GM18520 (cell line): ENCODE results near the gene RNF144B.
"Not testable (repeated sequence)": the region's sequence is repeated elsewhere in the genome, so short reads cannot be mapped to it uniquely, and the experiment has no call there.

Experiments
- ATAC-seq: cut with Tn5 transposase; IDR thresholded peaks from one replicate; pipeline ENCODE4 v1.9.1; 2021; ENCODE audit not compliant: unreplicated experiment

Gene RNF144B

DNA sequence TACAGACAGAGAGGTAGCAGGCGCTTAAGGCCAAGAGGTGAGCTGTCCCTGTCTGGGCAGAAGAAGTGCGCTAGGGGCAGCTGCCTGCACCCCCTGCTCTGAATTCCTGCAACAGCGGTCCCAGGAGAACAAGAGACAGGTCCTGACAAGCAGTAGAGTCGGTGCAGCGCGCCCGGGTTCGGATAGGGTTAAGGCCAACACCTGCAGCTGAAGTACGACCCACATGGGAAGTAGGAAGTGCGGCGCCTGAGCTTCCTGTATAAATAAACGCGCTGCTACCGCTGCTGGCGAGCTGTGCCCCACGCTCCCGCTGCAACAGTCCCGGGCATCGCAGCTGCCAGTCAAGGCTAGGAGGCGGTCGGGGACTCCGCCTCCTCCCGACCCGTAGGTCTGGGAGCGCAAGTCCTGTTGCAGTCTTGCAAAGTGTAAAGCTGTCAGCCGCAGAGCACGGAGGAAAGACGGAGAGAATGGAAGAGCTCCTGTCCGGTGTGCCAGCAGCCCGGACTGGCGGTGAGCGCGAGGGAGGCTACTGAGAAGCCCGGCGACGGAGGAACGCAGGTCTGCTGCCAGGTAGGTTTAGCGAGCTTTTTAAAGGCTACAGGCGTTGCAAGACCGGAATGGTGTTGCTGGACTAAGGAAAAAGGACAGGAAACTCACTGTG, at the start of gene RNF144B:
TSS of gene RNF144B (plus strand) at position 290 of the 661 bp plus-strand sequence. CDS start 12,185 bp downstream, outside the sequence.
- peak; percentile 70 for ATAC-seq

DNA sequence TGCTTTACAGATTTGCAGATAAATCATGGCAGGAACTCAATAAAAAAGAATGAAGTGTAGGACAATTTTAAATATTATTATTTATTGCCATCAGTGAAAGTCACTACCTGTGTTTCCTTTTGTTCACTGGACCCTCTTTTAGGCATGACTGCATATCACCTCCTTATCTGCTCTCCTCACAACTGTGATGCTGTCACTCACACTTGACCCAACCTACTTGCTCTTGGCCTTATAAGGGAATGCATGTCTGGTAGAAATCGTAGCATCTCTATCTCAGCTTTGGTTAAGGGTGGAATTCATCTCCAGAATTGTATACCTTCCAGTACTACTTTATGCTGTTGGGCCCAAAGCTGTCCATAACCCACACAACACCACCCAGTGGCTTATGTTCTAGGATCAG, 47.6 kb upstream of the RNF144B start:
- ATAC-seq: no peak

DNA sequence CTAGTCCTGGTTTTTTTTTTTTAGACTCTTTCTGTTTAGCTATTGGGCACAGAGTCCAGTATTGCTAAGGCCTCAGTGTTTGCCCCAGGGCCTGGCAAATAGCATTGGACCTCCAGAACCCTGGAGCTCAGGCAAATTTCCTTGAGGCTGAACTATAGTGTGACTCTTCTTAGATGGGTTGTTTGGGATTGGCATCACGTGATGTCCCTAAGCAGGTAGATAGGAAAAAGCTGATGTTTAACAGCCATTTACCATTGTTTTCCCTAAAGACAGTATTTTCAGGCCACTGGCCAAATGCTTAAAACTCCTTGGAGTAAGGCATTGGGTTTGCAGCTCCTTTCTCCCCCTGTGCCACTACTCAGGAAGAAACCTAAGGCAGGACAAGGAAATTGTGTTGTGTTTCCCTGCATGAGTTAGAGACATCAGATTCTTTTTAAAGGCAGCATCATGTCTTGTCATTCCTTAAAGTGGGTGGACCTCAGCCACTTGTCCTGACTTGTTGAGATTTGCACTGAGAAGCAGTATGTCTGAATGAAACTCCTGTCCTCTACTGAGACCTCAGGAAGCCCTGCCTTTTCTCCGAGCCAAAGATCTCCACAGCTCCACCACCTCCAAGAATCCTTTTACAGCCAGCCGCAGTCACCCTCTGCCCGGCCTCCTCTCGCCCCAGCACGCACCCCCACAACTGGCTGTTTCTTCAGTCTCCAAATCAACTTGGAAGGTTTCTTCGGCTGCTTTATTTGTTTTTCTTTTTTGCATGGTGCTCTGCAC, 46.2 kb upstream of the RNF144B start:
- ATAC-seq: no peak

DNA sequence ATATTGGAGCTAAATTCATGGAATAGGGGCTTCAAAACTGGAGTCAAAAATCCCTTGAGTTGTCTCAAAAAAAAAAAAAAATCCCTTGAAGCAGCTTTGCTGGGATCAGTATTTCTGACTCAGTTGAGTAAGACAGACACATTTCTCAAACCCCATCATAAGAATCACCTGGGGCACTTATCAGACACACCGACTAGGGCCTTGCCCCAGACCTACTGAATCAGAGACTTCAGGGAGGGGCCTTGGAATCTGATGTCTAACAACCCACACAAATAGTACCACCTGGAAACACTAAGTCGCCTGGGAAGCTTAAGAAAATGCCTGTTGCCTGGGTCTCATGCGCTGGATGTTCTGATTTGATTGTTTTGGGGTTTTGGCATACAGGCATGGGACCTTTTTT, 44.9 kb upstream of the RNF144B start:
- ATAC-seq: no peak

DNA sequence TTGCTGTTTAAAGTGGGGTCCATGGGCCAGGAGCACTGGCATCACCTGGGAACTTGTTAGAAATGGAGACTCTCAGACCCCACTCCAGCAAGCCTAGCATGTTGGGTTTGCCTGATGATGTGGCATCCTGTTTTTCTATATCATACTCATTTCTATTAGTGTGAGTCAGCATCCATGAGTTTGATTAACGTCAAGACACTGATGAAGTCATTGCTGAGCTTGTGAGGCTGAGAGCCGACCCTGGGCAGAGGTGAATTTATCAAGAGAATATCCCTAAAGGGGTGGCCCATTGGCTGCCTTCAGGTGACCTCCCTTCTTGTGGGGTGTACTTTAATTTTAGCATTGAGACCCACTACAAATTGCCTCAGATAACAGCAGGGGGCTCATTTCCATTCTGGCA, 43.4 kb upstream of the RNF144B start:
- ATAC-seq: no peak

DNA sequence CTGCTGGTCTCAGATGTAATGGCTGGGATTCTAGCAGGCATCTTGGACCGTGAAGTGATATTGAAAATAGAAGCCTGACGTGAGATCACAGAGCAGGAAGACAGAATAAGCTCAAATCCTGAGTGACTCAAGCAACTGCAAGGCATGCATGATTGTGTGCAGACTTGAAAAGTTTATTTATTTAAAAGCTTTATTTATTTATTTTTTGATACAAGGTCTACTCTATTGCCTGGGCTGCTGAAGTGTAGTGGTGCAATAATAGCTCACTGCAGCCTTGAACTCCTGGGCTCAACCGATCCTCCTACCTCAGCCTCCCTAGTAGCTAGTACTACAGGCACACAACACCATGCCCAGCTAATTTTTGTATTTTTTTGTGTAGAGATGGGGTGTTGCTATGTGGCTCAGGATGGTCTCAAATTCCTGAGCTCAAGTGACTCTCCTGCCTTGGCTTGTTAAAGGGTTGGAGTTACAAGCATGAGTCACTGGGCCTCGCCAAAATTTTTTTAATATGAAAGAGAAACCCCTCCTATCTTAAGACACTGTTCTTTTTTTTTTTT, 40.1 kb upstream of the RNF144B start:
- no peak for ATAC-seq

DNA sequence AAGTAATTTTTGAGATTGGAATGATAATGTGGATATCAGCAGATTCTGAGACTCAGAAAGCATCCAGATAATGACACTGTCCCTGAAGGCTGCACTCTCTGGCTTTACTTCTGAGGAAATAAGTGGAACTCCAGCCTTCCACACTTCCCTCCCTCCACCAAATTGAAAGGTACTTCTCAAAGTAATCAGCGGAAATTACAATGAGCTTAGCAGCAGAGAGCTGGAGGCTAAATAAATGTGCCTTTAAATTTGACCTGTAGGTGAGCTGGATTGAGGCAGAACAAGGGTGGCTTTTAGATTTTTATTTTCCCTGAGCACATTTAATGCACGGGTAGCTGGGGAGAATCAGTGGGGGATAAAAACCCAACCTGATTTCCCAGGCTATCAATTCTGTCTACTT, 39.3 kb upstream of the RNF144B start:
- no peak for ATAC-seq

DNA sequence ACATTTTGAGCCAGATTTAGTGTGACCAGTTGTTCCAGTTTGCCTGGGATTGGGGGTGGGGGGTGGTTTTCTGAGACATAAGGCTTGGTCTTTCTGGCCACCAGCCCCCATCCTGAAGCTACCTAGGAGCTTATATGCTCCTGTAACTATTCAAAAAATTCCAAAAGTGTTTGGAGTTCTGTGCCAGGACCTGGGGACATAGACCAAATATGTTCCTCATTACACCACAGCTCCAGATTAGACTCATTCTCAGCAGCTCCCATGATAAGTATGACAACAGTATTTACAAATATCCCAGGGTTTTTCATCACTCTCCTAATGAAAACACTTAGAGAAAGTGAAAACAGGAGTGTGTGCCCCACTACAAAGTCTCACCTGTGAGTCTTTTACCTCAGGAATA, 37.8 kb upstream of the RNF144B start:
- ATAC-seq: no peak

DNA sequence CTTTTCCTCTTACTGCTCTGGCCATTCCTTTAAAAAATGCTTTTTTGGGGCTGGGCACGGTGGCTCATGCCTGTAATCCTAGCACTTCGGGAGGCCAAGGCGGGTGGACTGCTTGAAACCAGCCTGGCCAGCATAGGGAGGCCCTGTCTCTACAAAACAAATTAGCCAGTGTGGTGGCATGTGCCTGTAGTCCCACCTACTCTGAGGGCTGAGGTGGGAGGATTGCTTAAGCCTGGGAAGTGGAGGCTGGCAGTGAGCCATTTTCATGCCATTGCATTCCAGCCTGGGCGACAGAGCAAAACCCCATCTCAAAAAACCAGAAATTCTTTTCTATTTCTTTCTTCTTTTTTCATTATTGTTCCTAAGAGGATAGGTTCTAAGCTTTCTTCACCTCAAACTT, 36.9 kb upstream of the RNF144B start:
- no peak for ATAC-seq

DNA sequence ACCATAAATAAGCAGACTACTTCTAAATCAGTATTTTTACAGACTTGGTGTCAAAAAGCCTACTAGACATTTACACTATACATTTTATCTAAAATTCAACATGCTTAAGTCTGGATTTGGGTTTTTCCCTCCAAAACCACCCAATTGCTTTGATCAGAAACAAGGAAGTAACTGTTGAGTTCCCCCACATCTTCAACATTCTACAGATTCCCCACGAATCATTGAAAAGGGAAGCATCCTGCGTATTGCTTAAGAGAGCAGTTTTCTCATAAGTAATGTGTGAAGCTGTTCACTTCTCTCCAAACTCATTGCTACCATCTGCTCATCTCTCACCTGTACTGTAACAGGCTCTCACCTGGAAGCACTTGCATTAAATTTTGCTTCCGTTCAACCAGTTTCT, 36.4 kb upstream of the RNF144B start:
- ATAC-seq: no peak

DNA sequence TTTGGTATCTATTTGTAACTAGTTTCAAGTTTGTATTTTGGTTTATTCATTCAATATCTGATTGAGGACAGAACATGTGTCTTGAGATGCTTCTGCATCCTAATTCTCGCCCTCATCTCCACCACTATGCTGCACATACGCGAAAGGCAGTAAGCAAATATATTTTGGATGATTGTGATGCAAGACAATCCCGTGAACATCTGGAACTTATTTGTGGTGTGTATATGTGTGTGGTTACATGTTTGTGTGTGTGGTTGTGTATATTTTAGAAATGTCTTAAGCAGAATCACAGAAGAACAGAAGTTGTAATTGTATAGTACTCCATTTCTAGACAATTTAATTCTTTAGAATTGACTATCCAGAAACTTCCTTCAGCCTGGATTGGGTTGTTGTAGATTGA, 35.1 kb upstream of the RNF144B start:
- ATAC-seq: no peak

DNA sequence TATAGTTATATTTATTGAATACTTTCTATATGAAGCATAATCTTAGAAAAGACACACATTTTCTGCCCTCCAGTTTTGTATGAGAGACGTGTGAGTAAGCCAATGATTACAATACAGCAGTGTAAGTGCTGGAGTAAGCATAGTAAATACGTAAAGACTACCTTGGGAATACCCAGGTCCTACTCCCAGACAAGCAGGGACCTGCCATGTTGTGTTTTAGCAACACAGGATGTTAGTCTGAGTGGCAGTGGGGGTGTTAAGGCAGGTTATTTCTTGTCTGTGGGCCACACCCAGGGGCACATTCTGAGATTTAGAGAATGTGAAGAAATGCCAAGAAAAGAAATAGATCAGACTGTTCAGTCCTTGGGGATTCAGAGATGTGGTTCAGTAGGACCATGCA, 34.3 kb upstream of the RNF144B start:
- ATAC-seq: no peak

DNA sequence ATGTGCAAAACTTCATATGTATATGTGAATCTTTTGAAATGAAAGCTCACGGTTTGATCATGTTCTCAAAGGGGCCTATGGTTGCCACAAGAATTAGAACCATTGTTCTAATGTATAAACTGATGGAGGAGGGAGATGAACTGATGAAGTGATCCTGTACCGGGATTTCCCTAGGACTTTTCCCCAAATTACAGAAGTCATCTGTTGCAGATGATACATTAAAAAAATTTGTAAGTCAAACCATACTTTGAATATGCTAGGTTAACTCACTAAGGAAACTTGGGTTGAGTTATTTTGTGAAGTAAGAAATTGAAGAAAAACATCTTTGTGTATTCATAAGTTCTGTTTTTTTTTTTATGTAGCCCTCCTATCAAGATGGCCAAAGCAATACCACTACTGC, 33.9 kb upstream of the RNF144B start:
- ATAC-seq: no peak

DNA sequence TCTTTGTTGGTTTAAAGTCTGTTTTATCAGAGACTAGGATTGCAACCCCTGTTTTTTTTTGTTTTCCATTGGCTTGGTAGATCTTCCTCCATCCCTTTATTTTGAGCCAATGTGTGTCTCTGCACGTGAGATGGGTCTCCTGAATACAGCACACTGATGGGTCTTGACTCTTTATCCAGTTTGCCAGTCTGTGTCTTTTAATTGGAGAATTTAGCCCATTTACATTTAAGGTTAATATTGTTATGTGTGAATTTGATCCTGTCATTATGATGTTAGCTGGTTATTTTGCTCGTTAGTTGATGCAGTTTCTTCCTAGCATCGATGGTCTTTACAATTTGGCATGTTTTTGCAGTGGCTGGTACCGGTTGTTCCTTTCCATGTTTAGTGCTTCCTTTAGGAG, 29.6 kb upstream of the RNF144B start:
- not testable (repeated sequence) for ATAC-seq

DNA sequence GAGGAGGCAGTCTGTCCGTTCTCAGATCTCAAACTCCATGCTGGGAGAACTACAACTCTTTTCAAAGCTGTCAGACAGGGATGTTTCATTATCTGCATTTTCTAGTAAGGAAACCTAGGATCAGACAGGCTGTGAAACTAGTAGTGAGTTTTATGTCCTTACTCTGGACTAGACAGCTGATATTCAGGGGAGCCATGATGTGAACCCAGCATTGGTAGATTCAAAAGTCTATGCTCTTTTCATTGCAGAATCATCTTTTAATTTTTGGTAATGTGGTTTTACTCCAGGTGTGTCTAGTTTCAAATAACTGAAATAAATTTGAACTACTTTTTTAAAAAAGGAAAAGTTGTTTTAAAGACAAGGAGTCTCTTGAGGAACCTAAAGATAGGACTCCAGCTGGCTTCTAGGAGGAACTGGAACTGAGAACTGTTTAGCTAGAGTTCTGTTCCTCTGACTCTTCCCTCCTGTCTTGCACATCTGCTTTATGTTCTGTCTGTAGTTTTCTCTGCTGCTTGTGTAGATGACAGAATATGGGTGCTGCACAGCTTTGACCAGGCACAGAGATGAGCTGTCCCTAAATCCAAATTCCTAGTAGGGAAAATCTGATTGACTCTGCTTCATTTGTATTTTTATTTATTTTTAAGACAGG, 27.8 kb upstream of the RNF144B start:
- no peak for ATAC-seq

DNA sequence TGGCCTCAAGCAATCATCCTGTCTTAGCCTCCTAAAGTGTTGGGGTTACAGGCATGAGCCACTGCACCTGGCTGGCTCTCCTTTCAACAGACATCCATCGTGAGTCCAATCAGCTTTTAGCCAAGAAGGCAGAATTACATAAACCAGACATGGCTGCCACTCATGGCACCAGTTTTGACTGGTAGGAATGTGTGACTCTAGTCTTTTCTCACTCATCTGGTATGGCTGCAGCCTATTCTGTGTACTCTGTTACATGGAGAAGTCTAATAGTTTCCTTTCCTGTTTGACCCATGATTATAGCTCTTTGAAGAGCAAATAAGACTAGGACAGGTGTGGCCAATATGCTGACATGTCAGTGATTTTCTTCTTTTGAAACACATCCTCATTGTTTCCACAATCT, 27.0 kb upstream of the RNF144B start:
- no peak for ATAC-seq

DNA sequence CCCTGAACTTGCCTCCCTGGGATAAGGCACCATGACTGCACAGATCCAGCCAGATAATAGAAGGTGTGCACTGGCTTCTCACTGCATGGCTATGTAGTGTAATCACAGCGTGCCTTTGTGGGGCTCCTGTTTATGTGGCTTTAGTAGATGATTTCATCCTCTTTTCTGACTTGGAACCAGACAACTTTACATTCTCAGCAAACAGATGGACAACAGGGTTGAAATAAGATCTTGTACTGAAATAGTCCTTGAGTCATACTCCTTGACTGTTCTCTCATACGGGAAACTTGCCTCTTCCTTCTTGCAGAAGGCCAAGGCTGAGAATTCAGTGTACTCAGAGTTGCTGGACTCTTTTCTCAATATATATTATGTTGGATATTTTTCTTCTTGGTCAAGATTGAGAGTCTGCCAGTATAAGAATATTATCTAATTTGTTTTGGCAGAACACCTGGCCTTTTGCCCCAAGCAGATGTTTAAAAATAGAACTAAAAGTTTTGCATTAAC, 25.0 kb upstream of the RNF144B start:
- no peak for ATAC-seq

DNA sequence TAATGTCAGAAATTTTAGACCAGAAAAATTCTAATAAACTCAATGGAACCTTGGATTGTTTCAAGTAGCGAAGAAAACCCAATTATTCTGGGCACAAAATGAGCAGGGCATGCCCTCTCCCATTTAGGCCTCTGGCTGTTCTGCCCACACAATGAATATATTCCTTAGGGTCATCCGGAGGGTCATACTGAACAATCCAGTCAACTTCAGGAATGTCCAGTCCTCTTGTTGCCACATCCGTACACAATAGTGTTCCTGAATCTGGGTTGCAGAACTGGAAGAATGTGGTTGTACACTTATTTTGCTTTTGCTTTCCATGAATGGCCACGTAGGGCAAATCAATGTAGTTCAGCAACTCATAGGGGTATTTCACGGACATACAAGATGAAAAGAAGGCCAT, 23.4 kb upstream of the RNF144B start:
- ATAC-seq: no peak

DNA sequence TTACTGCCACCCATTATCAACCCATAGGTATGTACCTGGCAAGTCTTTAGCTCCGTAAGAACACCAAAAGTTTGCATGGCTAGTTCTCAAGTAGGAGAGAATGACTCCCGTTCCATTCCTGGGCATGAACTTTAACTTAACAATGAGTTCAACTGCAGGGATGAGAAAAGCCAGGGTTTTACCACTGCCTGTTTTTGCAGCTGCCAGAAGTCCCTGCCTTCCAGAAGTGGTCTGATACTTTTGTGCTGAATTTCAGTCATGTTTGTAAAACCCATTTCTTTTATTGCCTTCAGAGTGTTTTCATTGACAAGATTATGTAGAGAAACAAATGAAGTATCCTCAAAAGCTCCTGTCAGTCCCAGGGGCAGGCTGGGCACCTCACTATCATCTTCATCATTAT, 22.6 kb upstream of the RNF144B start:
- ATAC-seq: not testable (repeated sequence)

DNA sequence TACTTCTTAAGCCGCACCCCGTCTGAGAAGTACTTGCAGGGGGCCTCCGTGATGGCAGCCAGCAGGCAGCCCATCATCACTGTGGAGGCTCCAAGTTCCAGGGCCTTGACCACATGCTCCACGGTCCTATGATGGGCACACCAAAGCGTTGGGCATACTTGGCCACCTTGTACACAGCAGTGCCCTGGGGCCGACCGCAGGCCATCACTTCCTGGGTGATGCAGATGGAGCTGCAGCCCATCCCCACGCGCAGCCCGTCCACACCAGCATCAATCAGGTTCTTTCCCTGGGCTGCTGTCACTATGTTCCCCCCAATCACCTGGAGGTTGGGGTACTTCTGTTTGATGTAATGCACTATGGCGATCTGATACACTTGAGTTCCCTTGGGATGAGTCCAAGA, 19.8 kb upstream of the RNF144B start:
- no peak for ATAC-seq

DNA sequence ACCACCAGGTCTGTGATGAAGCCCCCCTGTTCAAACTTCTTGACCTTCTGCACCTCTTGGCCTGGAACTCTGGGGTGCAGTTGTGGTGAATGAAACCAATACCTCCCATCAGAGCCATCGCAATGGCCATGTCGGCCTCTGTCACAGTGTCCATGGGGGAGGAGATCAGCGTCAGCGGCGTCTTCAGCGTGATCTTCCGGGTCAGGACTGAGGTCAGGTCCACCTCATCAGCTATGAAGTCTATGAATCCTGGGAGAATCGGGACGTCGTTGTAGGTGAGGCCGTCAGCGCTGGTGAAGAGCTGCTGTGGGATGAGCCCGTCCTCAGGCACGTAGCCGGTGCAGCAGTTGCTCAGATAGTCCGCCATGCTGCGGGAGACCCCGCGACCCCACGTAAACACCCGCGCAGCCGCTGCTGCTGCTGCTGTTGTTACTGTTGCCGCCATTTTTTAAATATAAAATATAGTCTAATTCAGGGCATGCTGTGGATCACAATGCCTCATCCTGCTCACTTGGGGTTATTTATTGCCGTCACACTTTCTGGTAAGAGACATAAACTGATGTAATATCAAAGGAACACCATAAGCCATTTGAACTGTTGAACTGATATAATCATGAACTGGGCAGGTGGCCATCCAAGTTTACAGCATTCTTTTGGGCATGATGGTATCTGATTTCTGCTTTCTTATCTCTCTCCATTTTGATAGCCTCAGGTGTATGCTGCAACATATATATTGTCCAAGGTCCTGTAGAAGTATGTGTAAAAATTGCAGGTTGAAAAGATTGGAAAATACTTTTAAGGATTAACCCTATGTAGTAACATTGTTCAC, 18.7 kb upstream of the RNF144B start:
- ATAC-seq: no peak
